Lower leg skin (tissue), 4 donors: Measurements from ENCODE around the gene MYO18A. TPM values are rescaled to one million over a fixed set of nuclear protein-coding genes. Genes with fewer than 3 reads are reported as not detected.

Experiments
- DNase-seq, 2 donors: peaks; one replicate each; pipeline ENCODE4 v3.0.0-alpha.2; 2019; ENCODE audit warnings: low spot score in 2 of 2
- H3K4me3 ChIP-seq: fragments of 200-600 bp; sonication (generic); 2 replicates; pipeline ENCODE4 v1.5.1; 2017; ENCODE audit warnings: mild to moderate bottlenecking, low read depth; ENCODE audit not compliant: poor library complexity, severe bottlenecking
- POLR2A ChIP-seq, 2 donors: fragments of 450-650 bp; IDR thresholded peaks; one replicate each; pipeline ENCODE4 v1.6.1; 2016 to 2017; ENCODE audit warnings: antibody characterized with exemption in 2 of 2, mild to moderate bottlenecking in 1 of 2, moderate library complexity in 1 of 2
- WGBS, 2 donors: methylation state at CpG; one replicate each; pipeline ENCODE4 v1.1.5; 2018; 5-methylcytosine and 5-hydroxymethylcytosine counted together
- intact Hi-C: fragments of 100-400 bp; cut with DNase I; formaldehyde crosslinking; loops from one replicate; pipeline ENCODE4 v1.15.0; 2023; ENCODE audit warnings: low total_unique reads
- total RNA-seq, 4 donors: library from RNA; depleted of rRNA; stranded (reverse); fragments of >200 nt; gene quantifications; one replicate each; pipeline ENCODE4 v1.1.0, GENCODE V29; 2016
- TF ChIP-seq, protein P1 (sequence below), 3 donors: fragments of 450-650 bp; IDR thresholded peaks; one replicate each; pipeline ENCODE4 v1.5.1; 2016; ENCODE audit warnings: antibody characterized with exemption in 3 of 3, mild to moderate bottlenecking in 3 of 3, moderate library complexity in 2 of 3

Gene MYO18A
- total RNA-seq, 4 donors from 2014 or later, result 87.3 to 123 (median 94.0) TPM

DNA sequence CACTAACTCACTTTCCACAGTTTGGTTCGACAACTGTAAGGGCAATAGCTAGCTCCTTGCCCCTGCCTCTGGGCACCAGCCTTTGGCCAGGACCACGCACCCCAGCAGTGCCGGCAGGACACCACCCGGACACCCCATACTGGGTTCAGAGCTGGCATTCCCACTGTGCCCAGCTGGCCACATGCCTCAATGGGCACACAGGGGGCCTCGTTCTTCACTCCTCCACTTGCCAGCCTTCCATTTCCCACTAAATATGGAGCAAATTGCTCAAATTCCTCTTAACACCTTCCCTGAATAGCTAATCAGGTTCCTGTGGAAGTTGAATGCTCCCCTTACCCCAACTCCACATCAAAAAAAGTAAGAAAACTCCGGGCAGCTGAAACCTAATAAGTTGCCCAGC, 84.8 kb downstream of the MYO18A start:
- TF ChIP-seq, protein P1, sequence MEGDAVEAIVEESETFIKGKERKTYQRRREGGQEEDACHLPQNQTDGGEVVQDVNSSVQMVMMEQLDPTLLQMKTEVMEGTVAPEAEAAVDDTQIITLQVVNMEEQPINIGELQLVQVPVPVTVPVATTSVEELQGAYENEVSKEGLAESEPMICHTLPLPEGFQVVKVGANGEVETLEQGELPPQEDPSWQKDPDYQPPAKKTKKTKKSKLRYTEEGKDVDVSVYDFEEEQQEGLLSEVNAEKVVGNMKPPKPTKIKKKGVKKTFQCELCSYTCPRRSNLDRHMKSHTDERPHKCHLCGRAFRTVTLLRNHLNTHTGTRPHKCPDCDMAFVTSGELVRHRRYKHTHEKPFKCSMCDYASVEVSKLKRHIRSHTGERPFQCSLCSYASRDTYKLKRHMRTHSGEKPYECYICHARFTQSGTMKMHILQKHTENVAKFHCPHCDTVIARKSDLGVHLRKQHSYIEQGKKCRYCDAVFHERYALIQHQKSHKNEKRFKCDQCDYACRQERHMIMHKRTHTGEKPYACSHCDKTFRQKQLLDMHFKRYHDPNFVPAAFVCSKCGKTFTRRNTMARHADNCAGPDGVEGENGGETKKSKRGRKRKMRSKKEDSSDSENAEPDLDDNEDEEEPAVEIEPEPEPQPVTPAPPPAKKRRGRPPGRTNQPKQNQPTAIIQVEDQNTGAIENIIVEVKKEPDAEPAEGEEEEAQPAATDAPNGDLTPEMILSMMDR (IDR thresholded peaks at IDR 0.05), result no peak
- no peak for TF ChIP-seq POLR2A (IDR thresholded peaks at IDR 0.05)
- no peak overlapping the region for H3K4me3 ChIP-seq
- intact Hi-C loops, result no loop called here
- 93 to 96% methylated on average over 6 of the region's 6 CpGs for WGBS, 2 donors
- no peak for DNase-seq

DNA sequence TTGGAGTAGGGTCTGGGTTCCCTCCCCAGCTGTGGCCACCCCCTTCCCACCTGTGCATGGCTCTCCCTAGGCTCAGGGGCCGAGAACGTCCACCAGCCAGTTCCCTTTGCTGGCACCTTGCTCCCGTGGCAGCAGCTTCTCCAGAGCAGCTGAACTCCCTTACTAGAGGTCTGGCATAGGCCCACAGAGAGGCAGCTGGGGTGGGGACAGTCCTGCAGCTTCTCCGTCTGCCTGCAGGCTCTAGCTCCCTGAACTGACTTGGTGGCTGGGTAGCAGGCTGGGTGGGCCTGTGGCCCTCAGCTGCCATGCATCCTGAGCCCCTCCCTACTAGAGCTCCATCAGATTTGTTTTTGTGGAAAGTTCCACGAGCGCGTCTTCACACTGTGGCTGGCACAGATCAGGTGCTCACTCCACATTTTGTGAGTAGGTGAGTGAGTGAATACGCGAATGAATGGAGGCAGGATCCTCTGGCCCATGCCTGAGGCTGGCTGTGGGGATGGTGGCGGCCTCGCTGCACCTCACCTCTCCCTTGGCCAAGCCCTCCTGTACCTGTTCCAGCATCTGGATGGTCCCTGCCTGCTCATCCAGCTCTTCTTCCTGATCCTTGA, 86.0 kb downstream of the MYO18A start:
- 78 to 79% methylated on average over 11 of the region's 11 CpGs for WGBS, 2 donors
- DNase-seq, result no peak
- TF ChIP-seq, protein P1 (IDR thresholded peaks at IDR 0.05), result no peak
- TF ChIP-seq POLR2A (IDR thresholded peaks at IDR 0.05), result no peak
- intact Hi-C loops, result no loop called here
- no peak overlapping the region for H3K4me3 ChIP-seq

DNA sequence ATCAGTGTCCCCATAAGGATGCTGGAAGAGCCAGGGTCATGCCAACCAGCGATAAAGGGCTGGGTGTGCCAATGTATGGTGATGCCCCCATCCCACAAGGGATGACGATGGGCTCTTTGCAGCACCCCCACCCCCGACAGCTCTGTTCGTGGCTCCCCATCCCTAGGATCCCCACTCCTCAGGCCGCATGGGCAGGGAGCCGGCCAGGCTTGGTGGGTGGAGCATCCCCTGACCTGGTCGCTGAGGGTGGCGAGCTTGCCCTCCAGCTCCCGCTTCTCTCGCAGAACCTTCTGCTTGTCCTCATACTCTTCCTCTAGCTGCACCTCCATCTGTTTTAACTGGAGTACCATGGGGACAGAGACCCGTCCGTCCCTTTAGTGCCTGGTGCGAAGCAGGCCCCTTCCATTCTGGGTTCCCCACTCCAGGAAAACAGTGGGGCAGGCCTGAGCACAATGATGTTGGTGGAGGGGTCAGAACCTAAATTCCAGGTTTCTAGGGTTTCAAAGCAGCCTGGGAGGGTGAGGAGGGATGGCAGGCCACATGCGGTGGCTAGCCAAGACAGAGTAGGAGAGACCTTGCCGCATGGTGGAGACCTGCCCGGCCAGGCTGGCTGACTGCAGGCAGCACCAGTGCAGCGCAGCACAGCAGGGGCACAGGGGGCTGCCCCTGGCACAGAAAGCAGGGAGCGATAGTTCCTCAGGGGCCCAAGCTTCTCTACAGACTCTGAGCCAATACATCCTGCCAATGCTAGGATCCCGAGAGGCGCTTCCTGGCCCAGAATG, 86.9 kb downstream of the MYO18A start:
- no peak overlapping the region for H3K4me3 ChIP-seq
- 95% methylated on average over 20 of the region's 20 CpGs for WGBS, 2 donors
- TF ChIP-seq, protein P1 (IDR thresholded peaks at IDR 0.05), result no peak
- no peak for TF ChIP-seq POLR2A (IDR thresholded peaks at IDR 0.05)
- intact Hi-C loops, result no loop called here
- DNase-seq, result no peak

DNA sequence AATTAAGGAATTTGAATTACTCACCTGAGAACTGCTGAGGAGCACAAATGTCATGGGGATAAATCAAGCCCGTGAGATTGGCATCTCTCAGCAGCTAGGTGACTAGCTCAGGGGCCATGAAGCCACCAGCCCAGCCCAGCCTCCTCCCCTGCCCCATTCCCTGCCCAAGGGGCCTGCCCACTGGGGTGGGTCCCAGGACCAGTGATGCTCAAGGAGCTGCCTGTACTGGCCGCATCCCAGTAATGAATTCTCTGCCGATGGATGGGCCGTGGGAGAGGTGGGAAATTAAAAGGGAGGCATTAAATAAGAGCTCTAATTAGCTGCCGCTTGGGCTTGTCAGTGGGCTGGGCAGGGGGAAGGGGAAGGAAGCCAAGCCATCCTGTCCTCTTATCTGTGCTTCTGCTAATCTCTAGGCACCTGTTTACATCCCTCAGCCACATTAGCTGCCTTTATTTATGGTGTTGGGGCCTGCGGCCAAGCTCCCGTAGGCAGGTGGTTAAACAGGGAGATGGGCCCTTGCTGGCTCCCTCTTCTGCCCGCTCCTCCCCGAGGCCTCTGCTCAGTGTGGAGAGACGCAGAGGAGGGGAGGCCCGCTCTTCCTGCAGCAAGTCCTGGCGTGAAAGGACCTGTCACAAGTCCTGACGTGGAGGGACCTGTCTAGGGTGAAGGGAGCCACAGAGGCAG, 88.5 kb downstream of the MYO18A start:
- DNase-seq, result no peak
- no peak for TF ChIP-seq POLR2A (IDR thresholded peaks at IDR 0.05)
- TF ChIP-seq, protein P1 (IDR thresholded peaks at IDR 0.05), result no peak
- WGBS, 2 donors, result 65 to 77% methylated on average over 13 of the region's 13 CpGs
- intact Hi-C loops, result no loop called here
- H3K4me3 ChIP-seq, result no peak overlapping the region

DNA sequence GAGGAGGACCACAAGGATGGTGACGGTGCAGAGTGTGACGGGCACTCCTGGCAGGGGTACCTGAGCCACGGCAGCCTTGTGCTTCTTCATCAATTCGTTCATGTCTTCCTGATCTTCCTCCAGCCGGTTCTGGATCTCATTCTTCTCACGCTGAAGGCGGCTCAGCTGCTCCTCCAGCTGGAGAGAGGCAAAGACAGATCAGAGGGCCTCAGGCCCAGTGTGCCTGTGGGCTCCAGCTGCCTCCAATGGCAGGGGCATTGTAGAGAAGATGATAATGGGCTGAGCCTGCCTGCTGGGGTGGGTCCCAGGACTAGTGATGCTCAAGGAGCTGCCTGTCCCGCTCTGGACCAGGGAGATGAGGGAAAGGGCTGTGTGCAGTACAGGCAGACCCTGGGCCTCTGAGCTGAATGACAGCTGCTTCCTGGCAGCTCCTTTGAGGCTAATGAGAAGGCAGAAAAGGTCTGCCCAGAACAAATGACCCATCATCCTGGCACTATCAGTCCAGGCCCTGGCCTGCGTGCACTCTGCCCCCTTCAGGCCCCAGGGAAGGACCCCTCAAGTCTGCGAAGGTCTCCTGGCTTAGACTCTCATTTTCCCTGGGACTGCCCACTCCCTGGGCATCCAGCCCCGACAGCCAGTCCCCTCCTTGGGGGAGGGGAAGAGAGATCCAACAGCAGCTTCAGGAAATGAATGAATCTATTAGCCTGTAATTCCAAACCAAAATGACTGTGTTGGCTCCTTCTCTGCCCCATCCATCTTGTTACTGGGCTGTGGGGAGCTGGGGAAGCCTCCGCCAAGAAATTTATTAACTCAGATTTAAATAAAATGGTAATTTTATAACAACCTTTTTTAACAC, 89.2 kb downstream of the MYO18A start:
- 68 to 78% methylated on average over 12 of the region's 12 CpGs for WGBS, 2 donors
- intact Hi-C loops, result no loop called here
- no peak for TF ChIP-seq POLR2A (IDR thresholded peaks at IDR 0.05)
- TF ChIP-seq, protein P1 (IDR thresholded peaks at IDR 0.05), result no peak

More for the DNA sequence above, 89.2 kb downstream of the MYO18A start:
- no peak overlapping the region for H3K4me3 ChIP-seq
- DNase-seq, result no peak
